Left hindlimb (tissue), 1 donor: ENCODE measurements around the gene IPMK.
"Not testable (repeated sequence)": the region's sequence is repeated elsewhere in the genome, so short reads cannot be mapped to it uniquely, and the experiment has no call there.

ENCODE experiments used
- DNase-seq: peaks from one replicate; pipeline ENCODE4 v3.0.0-alpha.2; 2018

IPMK gene

GRCh38 chr10:58266826-58267712 is 625 bp downstream of the IPMK start:
- DNase-seq: peak; percentile 68

GRCh38 chr10:58266003-58266825 is 1.5 kb downstream of the IPMK start:
- DNase-seq: no peak

GRCh38 chr10:58265249-58265648 is 2.4 kb downstream of the IPMK start:
- DNase-seq: no peak

- no peak for DNase-seq
These were observed 2.9 kb downstream of the IPMK start for GRCh38 chr10:58264780-58265179.

- no peak for DNase-seq
These were observed 4.9 kb downstream of the IPMK start for GRCh38 chr10:58262766-58263165.

- no peak for DNase-seq
These were observed 7.4 kb downstream of the IPMK start for GRCh38 chr10:58260334-58260733.

- no peak for DNase-seq
These were observed 8.6 kb downstream of the IPMK start for GRCh38 chr10:58258977-58259692.

GRCh38 chr10:58256013-58256780 is 11.5 kb downstream of the IPMK start:
- not testable (repeated sequence) for DNase-seq

GRCh38 chr10:58254644-58255043 is 13.1 kb downstream of the IPMK start:
- DNase-seq: no peak

- no peak for DNase-seq
These were observed 14.5 kb downstream of the IPMK start for GRCh38 chr10:58253184-58253583.

GRCh38 chr10:58244666-58245065 is 23.0 kb downstream of the IPMK start:
- not testable (repeated sequence) for DNase-seq

GRCh38 chr10:58244242-58244641 is 23.5 kb downstream of the IPMK start:
- DNase-seq: not testable (repeated sequence)

GRCh38 chr10:58243801-58244200 is 23.9 kb downstream of the IPMK start:
- not testable (repeated sequence) for DNase-seq

- no peak for DNase-seq
These were observed 24.4 kb downstream of the IPMK start for GRCh38 chr10:58243269-58243668.

GRCh38 chr10:58241346-58241745 is 26.3 kb downstream of the IPMK start:
- DNase-seq: no peak

- no peak for DNase-seq
These were observed 27.2 kb downstream of the IPMK start for GRCh38 chr10:58240531-58240930.

- no peak for DNase-seq
These were observed 28.0 kb downstream of the IPMK start for GRCh38 chr10:58239561-58240169.

- DNase-seq: no peak
These were observed 30.5 kb downstream of the IPMK start for GRCh38 chr10:58237014-58237834.

GRCh38 chr10:58229856-58230255 is 37.8 kb downstream of the IPMK start:
- not testable (repeated sequence) for DNase-seq

- no peak for DNase-seq
These were observed 42.0 kb downstream of the IPMK start for GRCh38 chr10:58225654-58226053.
